SK-N-MC (cell line): ENCODE data around the gene CATSPERB.

Experiments
- EZH2 ChIP-seq: fragments of 200-600 bp; sonication (generic); IDR thresholded peaks from one replicate; pipeline ENCODE4 v1.6.1; 2017; ENCODE audit warnings: antibody characterized with exemption
- FOXP2 ChIP-seq: optimal IDR thresholded peaks from 2 replicates; pipeline ENCODE3; 2011; ENCODE audit warnings: mild to moderate bottlenecking, moderate library complexity; ENCODE audit not compliant: insufficient read depth; ENCODE audit errors: extremely low read length, control extremely low read depth
- POLR2AphosphoS5 ChIP-seq: IDR thresholded peaks from 2 replicates; pipeline ENCODE4 v1.6.1; 2012; ENCODE audit warnings: mild to moderate bottlenecking, low read depth, low read length, borderline replicate concordance

GRCh38 chr14:91577632-91578233, 154.2 kb downstream of the CATSPERB start:
- TF ChIP-seq EZH2 (no peak), POLR2AphosphoS5 (no peak), FOXP2 (no peak)
